Heart right ventricle (tissue), 16 donors: ENCODE results near the gene APC2. TPM values are rescaled to one million over a fixed set of nuclear protein-coding genes. Genes with fewer than 3 reads are reported as not detected.

Experiments used
- ATAC-seq, 8 donors: fragments of 200-7000 bp; cut with Tn5 transposase; one replicate each; pipeline ENCODE4 v1.9.1; 2020; ENCODE audit warnings: mild to moderate bottlenecking in 8 of 8, moderate library complexity in 8 of 8, moderate number of reproducible peaks in 1 of 8
- DNase-seq, 2 donors: peaks; one replicate each; pipeline ENCODE4 v3.0.0-alpha.2; 2020
- H3K27ac ChIP-seq, 10 donors: fragments of 200-600 bp; sonication (generic) in 2 of 10; one replicate each; pipeline versions ENCODE4 v1.5.0 to v1.8.0; 2020 to 2022; ENCODE audit warnings: mild to moderate bottlenecking in 3 of 10
- H3K27me3 ChIP-seq, 7 donors: fragments of 200-600 bp; one replicate each; pipeline ENCODE4 v1.8.0; 2021 to 2022; ENCODE audit warnings: mild to moderate bottlenecking in 2 of 7
- H3K36me3 ChIP-seq, 9 donors: fragments of 200-600 bp; sonication (generic) in 1 of 9; one replicate each; pipeline versions ENCODE4 v1.5.0 to v1.8.0; 2020 to 2022; ENCODE audit warnings: mild to moderate bottlenecking in 2 of 9
- H3K4me1 ChIP-seq, 9 donors: fragments of 200-600 bp; sonication (generic) in 1 of 9; one replicate each; pipeline versions ENCODE4 v1.5.0 to v1.8.0; 2020 to 2022; ENCODE audit warnings: mild to moderate bottlenecking in 4 of 9
- H3K4me3 ChIP-seq, 10 donors: fragments of 200-600 bp; sonication (generic) in 2 of 10; one replicate each; pipeline versions ENCODE4 v1.5.0 to v1.8.0; 2020 to 2022; ENCODE audit warnings: mild to moderate bottlenecking in 7 of 10, moderate library complexity in 2 of 10
- H3K9me3 ChIP-seq, 11 donors: fragments of 200-600 bp in 10 of 11; sonication (generic) in 2 of 11; one replicate each; pipeline versions ENCODE4 v1.5.0 to v1.8.0; 2013 to 2022; ENCODE audit warnings: mild to moderate bottlenecking in 2 of 11, control low read depth in 1 of 11, moderate library complexity in 1 of 11
- CTCF ChIP-seq, 9 donors: fragments of 200-600 bp; sonication (generic) in 2 of 9; IDR thresholded peaks; one replicate each; pipeline versions ENCODE4 v1.5.0 to v1.8.0; 2021 to 2022; ENCODE audit warnings: antibody characterized with exemption in 9 of 9, mild to moderate bottlenecking in 5 of 9, moderate library complexity in 1 of 9
- WGBS, 2 donors: extraction: QIAGEN DNeasy Blood & Tissue Kit; methylation state at CpG; one replicate each; pipeline ENCODE4 v1.1.7; 2013; ENCODE audit warnings: inconsistent platforms in 1 of 2; 5-methylcytosine and 5-hydroxymethylcytosine counted together
- intact Hi-C, 10 donors: fragments of 100-400 bp; cut with DNase I; formaldehyde crosslinking; loops; one replicate each; pipeline versions ENCODE4 v1.11.1 to v1.14.2; 2022
- polyA plus RNA-seq, 2 donors: library from polyadenylated mRNA; stranded (reverse); fragments of 200-250 nt; gene quantifications; one replicate each; pipeline ENCODE4 v1.2.3, GENCODE V29; 2013
- total RNA-seq, 10 donors: library from RNA; stranded (reverse); fragmentation: NEBNext Ultra II Directional in 3 of 10; extraction: Animal tissue kit (Norgen Biotek cat#: 25700) in 3 of 10; gene quantifications; one replicate each; pipeline versions ENCODE4 v1.2.1 to v1.2.4, GENCODE V29; 2021 to 2023
- donor health status: Arrhythmogenic right ventricular cardiomyopathy.
- donor health status: ischemic (EF 13 %, LVEDD 7.1; RV severe dilation, severe dysfunction).
- donor health status: healthy with polysubstance abuse.
- donor health status: DM: no; HTN: yes; CAD: no.
- donor health status: DM: no; HTN: no; CAD: no.
- donor health status: ischemic (EF 25% LVEDD 6.9; RV normal size, moderate dysfunction).
- donor health status: ischemic (EF 25% LVEDD 5.7; RV mildly dilated, moderate dysfunction).
- donor health status: healthy.
- donor health status: DM: yes; HTN: yes; CAD: no.
- donor health status: Ischemic cardiomyopathy.
- donor health status: ischemic (EF 35%, LVEDD 5.7; RV mildly dilated, moderate dysfunction).
- donor health status: nonischemic (EF 11% LVEDD 7.7; RV severe dilation, severe dysfunction).
- donor health status: DM: yes; HTN: yes; CAD: no.
- donor health status: PGD.
- donor health status: ischemic (EF 29% LVEDD 5.4; RV normal size, mild dysfunction).
- donor health status: nonischemic (EF 23%, LVEDD 6.1; RV moderate dilation, normal function).

The APC2 gene
- total and polyA plus RNA-seq, 12 donors, result 0.02 to 0.23 (median 0.09) TPM; not detected in 1

- intact Hi-C loops, result loop anchor here in 1 of 10 donors (10.0 kb wide), 1 partner anchor 229 kb away; the partner anchor contains the start of gene FAM174C
- peak overlapping the region in 4 of 10 donors; percentile 1 to 18 (median 3) for H3K4me3 ChIP-seq
Measured at GRCh38 chr19:1503089-1503924, 53.4 kb downstream of the APC2 start.

GRCh38 chr19:1503925-1504773 lies 54.2 kb downstream of the APC2 start:
- ATAC-seq (no peak), DNase-seq (no peak)
- Histone ChIP-seq H3K36me3 (peaks cover 0 to 13% (median 0%) of the 10 kb centered on the region in 9 donors), H3K9me3 (peaks cover 0 to 6% (median 0%) of the 10 kb centered on the region in 11 donors), H3K27me3 (peaks cover 0 to 32% (median 18%) of the 10 kb centered on the region in 7 donors), H3K4me1 (peaks cover 0 to 34% (median 13%) of the 10 kb centered on the region in 9 donors), H3K27ac (no peak overlapping the region), H3K4me3 (no peak overlapping the region)
- intact Hi-C loops, result loop anchor here in 1 of 10 donors (10.0 kb wide), 1 partner anchor 229 kb away; the partner anchor contains the start of gene FAM174C
- WGBS, 2 donors, result 65 to 67% methylated on average over 23 of the region's 23 CpGs
- TF ChIP-seq CTCF (IDR thresholded peaks at IDR 0.05), result no peak

More at GRCh38 chr19:1503089-1503924, 53.4 kb downstream of the APC2 start:
- H3K27ac ChIP-seq, result no peak overlapping the region
- H3K9me3 ChIP-seq, result peaks cover 0 to under 1% (median 0%) of the 10 kb centered on the region in 11 donors
- ATAC-seq (peak in 3 of 8 donors; percentile 5 to 17 (median 16)), DNase-seq (peak in 1 of 2 donors; percentile 64)
- H3K27me3 ChIP-seq, result peaks cover 0 to 33% (median 18%) of the 10 kb centered on the region in 7 donors
- WGBS, 2 donors, result 6 to 8% methylated on average over 49 of the region's 49 CpGs
- peak; percentile 59 to 86 (median 80) for TF ChIP-seq CTCF (IDR thresholded peaks at IDR 0.05)
- H3K36me3 ChIP-seq, result peaks cover 0 to 13% (median 0%) of the 10 kb centered on the region in 9 donors
- peaks cover 0 to 26% (median 10%) of the 10 kb centered on the region in 9 donors for H3K4me1 ChIP-seq

- TF ChIP-seq CTCF (IDR thresholded peaks at IDR 0.05), result no peak
- ATAC-seq, result no peak
- WGBS, 2 donors, result 81 to 86% methylated on average over 8 of the region's 8 CpGs
Measured at GRCh38 chr19:1505012-1505411, 55.1 kb downstream of the APC2 start.

More at GRCh38 chr19:1505012-1505411, 55.1 kb downstream of the APC2 start:
- Histone ChIP-seq H3K27me3 (peaks cover 0 to 37% (median 18%) of the 10 kb centered on the region in 7 donors), H3K4me3 (no peak overlapping the region), H3K4me1 (peaks cover 0 to 38% (median 14%) of the 10 kb centered on the region in 9 donors), H3K27ac (no peak overlapping the region), H3K36me3 (peaks cover 0 to 13% (median 0%) of the 10 kb centered on the region in 9 donors), H3K9me3 (peaks cover 0 to 6% (median 0%) of the 10 kb centered on the region in 11 donors)
- intact Hi-C loops, result loop anchor here in 1 of 10 donors (10.0 kb wide), 1 partner anchor 230 kb away; the partner anchor contains the start of gene FAM174C
- no peak for DNase-seq
